Astrocyte of the spinal cord (primary cell): ENCODE results near the gene VWA1.

ENCODE experiments used
- DNase-seq: peaks from one replicate; pipeline ENCODE4 v3.0.0; 2011; ENCODE audit warnings: low read depth, low spot score
- H3K4me3 ChIP-seq: 2 replicates; pipeline ENCODE4 v1.5.1; 2011; ENCODE audit warnings: low read depth, mild to moderate bottlenecking, low read length, moderate library complexity
- CTCF ChIP-seq: IDR thresholded peaks from 2 replicates; pipeline ENCODE4 v1.5.1; 2012; ENCODE audit warnings: low read depth, mild to moderate bottlenecking, low read length, inconsistent platforms
- in situ Hi-C: cut with HindIII; loops from 2 replicates; pipeline ENCODE4 v1.10.0; 2017; ENCODE audit warnings: low sequenced_read_pairs

VWA1 gene

DNA sequence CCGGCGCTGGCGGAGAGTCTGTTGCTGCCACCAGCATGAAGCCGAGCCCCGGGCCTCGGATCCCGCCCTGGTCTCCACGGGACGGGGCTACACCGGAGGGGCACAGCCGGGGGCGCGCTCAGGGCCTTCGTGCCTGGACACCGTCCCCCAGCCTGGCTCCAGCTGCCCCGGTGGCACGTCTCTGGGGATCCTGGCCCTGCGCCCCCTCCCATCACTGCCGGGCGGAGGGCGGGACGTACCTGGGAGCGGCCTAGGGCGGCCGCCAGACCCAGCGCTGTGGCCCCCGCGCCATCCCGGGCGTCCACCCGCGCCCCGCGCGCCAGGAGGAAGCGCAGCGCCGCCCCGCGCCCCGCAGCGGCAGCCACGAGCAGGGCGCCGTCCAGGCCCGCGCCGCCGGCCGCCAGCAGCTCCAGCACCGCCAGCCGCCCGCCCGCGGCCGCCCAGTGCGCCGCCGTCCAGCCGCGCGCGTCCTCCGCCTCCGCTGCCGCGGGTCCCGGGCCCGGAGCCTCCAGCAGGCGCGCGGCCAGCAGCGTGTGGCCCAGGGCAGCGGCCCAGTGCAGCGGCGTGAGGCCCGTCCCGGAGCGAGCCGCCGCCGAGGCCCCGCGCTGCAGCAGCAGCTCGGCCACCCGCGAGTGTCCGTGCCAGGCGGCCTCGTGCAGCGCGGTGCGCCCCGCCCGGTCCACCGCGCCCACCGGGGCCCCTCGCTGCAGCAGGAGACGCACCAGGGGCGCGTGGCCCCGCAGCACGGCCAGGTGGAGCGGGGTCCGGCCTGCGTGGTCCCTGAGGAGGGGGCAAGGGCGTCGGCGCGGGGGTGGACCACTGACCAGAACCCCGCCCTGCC, 15.5 kb upstream of the VWA1 start:
- TF ChIP-seq CTCF: no peak
- in situ Hi-C loops: no loop called here
- DNase-seq: no peak
- H3K4me3 ChIP-seq: no peak overlapping the region

- H3K4me3 ChIP-seq: no peak overlapping the region
- in situ Hi-C loops: no loop called here
- TF ChIP-seq CTCF: no peak
- no peak for DNase-seq
These were observed 14.8 kb upstream of the VWA1 start for GRCh38 chr1:1420654-1421141.

DNA sequence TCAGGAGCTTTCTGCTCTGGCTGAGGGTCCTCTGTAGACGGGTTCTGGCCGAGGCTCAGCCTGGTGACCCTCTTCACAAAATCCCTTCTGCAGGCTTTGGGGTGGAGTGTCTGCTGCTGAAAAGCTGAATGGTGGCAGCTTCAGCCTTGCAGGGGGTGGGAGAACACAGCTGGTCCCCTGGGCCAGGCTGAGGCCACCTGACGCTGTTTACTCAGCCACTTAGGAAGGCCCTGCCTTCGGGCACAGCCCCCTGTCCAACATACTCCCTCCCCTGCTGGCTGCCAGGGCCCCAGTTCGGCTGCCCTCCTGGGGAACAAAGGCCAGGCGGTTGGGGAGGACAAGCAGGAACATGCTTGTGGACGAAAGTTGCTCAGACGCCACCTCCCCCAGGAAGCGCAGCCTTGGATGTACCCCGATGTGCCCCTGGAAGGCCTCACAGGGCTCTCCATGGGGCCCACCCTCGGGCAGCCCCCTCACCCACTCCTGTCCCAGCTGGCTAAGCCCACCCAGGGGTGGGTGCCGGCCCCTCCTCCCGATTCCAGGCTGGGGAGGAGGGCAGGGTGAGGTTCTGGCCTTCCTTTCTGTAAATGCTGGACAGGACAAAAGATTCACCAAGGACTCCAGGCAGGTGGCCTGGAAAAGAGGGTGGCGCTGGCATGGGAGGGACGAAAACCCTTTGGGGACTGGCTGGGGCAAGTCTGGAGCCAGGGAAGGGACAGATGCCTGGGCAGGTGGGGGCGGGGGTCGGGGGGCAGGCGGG, 14.2 kb upstream of the VWA1 start, which contains the start of gene ANKRD65:
TSS of gene ANKRD65 (minus strand) at position 130 of the 760 bp plus-strand sequence. CDS start 271 bp downstream, outside the sequence.
- no peak for TF ChIP-seq CTCF
- H3K4me3 ChIP-seq: no peak within 1 kb of the TSS
- DNase-seq: no peak
- in situ Hi-C loops: no loop called here

DNA sequence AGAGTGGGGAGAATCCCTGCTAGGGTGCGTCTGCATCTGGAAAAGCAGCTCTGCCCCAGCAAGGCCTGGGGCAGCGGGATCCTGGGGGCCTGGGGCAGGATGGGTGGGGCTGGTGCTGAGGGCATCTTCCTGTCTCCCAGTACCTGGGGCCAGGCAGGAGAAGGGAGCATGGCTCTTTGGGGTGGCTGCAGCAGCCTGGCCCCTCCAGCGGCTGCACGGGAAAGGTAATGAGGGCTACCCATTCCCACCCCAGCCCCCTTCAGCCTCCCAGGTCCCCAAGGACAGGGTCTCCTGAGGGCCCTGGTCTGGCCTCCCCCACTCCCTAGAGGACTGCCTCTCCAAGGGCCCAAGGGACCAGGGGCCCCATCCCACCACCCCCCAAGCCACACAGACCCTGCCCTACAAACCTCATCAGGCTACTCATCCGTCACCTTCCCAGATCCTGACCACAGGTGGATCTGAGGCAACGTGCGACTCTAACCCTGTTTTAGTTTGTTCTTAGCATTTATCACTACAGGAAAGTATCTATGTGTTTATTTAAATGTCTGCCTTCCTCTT, 13.5 kb upstream of the VWA1 start:
- in situ Hi-C loops: no loop called here
- no peak for DNase-seq
- no peak overlapping the region for H3K4me3 ChIP-seq
- no peak for TF ChIP-seq CTCF

DNA sequence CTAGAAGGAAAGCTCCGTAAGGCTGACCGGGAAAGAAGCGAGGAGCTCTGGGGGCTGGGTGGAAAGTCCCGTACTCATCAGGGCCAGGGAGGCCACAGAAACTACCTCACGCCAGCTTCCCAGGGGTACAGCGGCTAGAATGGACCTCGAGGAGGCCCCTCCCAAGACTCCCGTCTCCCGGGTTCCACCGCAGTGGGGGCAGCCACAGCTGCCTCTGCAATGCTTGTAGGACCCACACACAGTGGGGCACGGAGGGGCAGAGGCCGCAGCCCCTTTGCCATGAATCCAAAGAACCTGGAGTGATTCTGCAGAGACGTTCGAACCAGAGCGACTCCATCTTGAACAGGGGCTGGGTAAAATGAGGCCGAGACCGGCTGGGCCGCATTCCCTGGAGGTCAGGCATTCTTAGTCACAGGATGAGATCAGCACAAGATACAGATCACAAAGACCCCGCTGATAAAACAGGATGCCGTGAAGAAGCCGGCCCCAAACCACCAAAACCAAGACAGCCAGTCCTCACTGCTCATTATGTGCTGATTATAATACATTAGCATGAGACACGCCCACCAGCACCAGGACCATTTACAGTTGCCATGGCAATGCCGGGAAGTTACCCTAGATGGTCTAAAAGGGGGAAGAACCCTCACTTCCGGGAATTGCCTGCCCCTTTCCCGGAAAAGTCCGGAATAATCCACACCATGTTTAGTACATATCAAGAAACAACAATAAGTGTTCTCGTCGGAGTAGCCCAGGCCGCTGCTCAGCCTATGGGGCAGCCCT, 12.8 kb upstream of the VWA1 start:
- H3K4me3 ChIP-seq: no peak overlapping the region
- in situ Hi-C loops: no loop called here
- TF ChIP-seq CTCF: no peak
- no peak for DNase-seq

DNA sequence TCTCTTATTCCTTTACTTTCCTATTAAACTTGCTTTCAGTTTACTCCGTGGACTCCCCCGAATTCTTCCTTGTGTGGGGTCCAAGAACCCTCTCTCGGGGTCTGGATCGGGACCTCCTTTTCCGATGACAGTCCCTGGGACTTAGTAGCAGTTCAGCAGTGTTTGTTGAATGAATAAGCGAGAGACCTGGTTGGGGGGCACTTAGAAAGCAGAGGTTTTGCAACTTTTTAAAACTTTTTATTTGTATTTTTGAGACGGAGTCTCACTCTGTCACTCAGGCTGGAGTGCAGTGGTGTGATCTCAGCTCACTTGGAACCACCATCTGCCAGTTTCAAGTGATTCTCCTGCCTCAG, 12.3 kb upstream of the VWA1 start:
- in situ Hi-C loops: no loop called here
- DNase-seq: no peak
- H3K4me3 ChIP-seq: no peak overlapping the region
- TF ChIP-seq CTCF: no peak
